GM19043 (cell line): ENCODE measurements around the gene ATXN2L.
"Not testable (repeated sequence)": the region's sequence is repeated elsewhere in the genome, so short reads cannot be mapped to it uniquely, and the experiment has no call there.

ENCODE experiments used
- ATAC-seq: cut with Tn5 transposase; IDR thresholded peaks from one replicate; pipeline ENCODE4 v1.9.1; 2021; ENCODE audit warnings: low read depth; ENCODE audit not compliant: unreplicated experiment

Gene ATXN2L

GRCh38 chr16:28822520-28823290 is at the start of gene ATXN2L:
ATXN2L (plus strand) TSS chr16:28822999; CDS start chr16:28823260, 261 bp downstream.
- peak; percentile 39 for ATAC-seq

GRCh38 chr16:28781697-28782096 is 41.1 kb upstream of the ATXN2L start:
- not testable (repeated sequence) for ATAC-seq

- ATAC-seq = not testable (repeated sequence)
Measured at GRCh38 chr16:28782357-28782756, 40.4 kb upstream of the ATXN2L start.

GRCh38 chr16:28802235-28803019 is 20.4 kb upstream of the ATXN2L start:
- ATAC-seq = not testable (repeated sequence)

GRCh38 chr16:28807445-28808120 is 15.2 kb upstream of the ATXN2L start:
- ATAC-seq = not testable (repeated sequence)

- no peak for ATAC-seq
Measured at GRCh38 chr16:28820016-28820415, 2.8 kb upstream of the ATXN2L start.

- not testable (repeated sequence) for ATAC-seq
Measured at GRCh38 chr16:28820546-28820945, 2.3 kb upstream of the ATXN2L start.

GRCh38 chr16:28821874-28822519 is 802 bp upstream of the ATXN2L start:
- no peak for ATAC-seq

- ATAC-seq = peak; percentile 16
Measured at GRCh38 chr16:28823291-28823872, 583 bp downstream of the ATXN2L start.

GRCh38 chr16:28823873-28824716 is 1.3 kb downstream of the ATXN2L start:
- ATAC-seq = peak; percentile 65

- ATAC-seq = no peak
Measured at GRCh38 chr16:28824717-28824973, 1.8 kb downstream of the ATXN2L start.

GRCh38 chr16:28826141-28826540 is 3.3 kb downstream of the ATXN2L start:
- no peak for ATAC-seq

GRCh38 chr16:28829747-28830146 is 6.9 kb downstream of the ATXN2L start:
- no peak for ATAC-seq

- ATAC-seq = no peak
Measured at GRCh38 chr16:28830531-28830930, 7.7 kb downstream of the ATXN2L start.

GRCh38 chr16:28834349-28834748 is 11.6 kb downstream of the ATXN2L start:
- no peak for ATAC-seq

GRCh38 chr16:28834873-28835863 is 12.4 kb downstream of the ATXN2L start:
- ATAC-seq = no peak

GRCh38 chr16:28835864-28836760 is 13.3 kb downstream of the ATXN2L start:
- no peak for ATAC-seq

- no peak for ATAC-seq
Measured at GRCh38 chr16:28836761-28837064, 13.9 kb downstream of the ATXN2L start.
